Stimulated activated CD4-positive, alpha-beta T cell treated with anti-CD3 and anti-CD28 coated beads, Interleukin-4, amount 100 ng/mL, for 1 hour (primary cell): ENCODE data around the gene MYADML2.
A peak's percentile ranks its signal among the peaks of the same experiment; 100 is the strongest.

ENCODE experiments used
- DNase-seq: peaks from one replicate; pipeline ENCODE4 v3.0.0-alpha.2; 2020

The MYADML2 gene

DNA sequence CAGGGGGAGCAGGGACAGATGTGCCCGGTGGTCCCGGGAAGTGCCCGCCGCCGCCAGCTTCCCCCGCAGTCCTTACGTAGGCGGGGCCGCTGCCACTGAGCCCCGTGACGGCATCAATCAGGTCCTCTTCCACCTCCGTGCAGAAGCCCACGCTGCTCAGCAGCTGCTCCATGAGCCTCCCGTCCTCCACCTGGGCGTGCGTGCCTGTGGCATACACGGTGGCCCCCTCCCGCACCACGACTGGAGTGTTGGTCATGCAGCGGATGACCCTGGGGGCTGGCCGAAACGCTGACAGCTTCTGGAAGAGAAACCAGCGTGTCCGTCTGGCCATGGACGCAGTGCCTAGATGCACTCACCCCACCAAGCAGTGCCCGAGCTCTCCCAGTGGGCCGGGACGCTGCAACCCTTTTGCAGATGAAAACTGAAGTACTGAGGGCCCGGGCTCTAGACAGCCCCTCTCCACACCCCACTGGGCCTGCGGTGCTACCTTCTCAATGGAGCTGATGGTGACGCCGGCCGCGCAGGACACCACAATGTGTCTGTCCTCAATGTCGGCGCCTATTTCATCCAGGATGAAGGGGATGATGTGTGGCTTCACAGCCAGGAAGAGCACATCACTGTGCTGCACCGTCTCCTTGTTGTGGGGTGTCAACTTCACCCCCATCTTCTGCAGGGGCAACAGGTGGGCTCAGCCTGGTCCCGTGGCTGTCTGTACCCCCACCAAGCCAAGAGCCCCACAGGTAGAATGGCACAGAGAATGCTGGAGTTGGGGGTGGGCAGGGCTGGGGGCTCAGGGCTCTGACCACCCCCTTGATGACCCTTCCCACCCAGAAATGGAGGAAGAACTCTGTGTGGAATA lies 12.0 kb downstream of the MYADML2 start:
- DNase-seq = no peak

DNA sequence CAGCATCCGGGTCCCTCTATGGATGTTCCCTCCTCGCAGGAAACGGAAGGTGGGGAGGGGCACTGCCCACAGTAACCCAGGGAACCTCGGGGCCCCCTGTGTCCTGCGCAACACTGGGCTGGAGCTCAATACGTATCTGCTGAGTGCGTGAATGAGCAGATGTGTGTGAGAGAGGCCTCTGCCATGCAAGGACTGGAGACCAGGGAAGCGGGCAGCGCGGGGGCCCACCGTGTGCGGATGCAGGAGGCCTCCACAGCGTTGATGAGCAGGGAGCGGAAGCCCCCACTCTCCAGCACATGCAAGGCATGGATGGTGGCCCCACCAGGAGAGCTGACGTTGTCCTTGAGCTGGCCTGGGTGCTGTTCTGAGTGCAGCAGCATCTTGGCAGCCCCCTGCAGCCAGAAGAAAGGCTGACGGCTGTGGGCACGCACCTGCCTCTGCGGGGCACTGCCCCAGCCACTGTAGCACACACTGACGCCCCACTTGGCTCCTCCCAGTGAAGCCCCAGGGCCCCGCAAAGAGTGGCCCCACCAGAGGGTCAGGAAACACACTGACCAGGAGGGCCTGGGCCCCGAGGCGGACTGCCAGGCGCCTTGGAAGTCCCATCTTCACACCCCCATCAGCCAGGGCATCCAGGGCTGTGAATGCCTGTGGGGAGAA lies 12.8 kb downstream of the MYADML2 start:
- no peak for DNase-seq

- DNase-seq = no peak
These were observed 13.8 kb downstream of the MYADML2 start for GRCh38 chr17:81933178-81933699.

DNA sequence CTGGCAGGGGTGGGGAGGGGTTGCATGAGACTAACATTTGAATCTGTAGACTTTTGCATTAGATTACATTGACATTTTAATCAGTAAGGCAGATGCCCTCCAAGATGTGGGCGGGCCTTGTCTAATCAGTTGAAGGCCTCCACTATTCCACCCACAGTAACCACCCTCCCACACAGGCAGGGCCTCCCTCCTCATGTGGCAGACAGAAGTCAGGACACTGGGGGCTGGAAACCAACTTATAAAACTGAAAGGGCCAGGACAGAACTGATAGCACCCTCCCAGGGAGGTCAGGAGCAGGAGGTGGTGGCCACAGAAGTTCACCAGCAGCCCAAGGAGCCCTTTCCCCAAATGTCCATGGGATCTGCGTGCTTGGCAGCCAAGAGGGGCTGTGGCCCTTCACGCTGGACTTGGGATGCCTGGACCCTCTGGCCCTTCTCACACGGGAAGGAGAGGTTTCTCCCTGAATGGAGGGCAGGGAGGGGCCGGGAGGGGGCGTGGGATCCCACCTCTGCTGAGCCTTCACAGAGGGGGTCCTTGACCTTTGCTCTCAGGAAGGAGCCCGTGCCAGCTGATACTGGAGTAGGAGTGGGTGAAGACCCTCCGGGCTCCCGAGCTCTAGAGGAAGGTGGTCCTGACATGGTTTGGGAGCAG lies 14.6 kb downstream of the MYADML2 start:
- no peak for DNase-seq

DNA sequence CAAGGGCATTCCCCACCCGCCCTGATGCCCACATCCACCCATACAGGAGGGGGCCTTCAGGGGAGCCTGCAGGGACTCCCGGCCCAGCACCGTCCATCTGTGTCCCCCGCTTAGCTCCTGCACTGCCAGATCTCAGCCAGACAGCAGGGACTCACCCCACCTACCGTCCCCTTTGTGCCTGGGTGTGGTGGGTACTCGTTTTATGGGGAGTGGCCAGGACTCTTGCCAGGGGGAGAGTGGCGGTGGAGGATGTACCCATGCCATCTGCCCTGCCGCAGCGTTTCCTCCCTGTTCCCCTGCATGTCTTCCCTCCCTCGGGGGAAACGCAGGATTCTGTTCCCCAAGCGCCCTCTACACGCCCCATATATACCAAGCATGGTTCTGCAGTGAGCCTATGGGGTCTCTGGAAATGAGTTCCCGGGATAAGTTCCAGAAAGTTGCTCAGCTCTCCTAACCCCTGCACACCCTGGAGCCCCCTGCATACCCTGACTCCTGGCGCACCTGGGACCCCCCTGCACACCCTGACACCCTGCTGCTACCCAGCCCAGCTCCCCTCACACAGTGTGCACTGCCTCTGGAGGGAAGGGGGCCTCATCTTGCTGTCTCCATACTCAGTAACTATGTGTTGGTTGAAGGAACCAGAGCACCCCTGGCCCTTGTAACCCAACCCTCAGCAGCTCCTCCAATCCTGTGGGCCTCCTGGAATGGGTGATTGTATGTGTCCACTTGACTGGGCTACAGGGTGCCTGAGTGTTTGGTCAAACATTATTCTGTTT lies 15.3 kb downstream of the MYADML2 start:
- DNase-seq = no peak

DNA sequence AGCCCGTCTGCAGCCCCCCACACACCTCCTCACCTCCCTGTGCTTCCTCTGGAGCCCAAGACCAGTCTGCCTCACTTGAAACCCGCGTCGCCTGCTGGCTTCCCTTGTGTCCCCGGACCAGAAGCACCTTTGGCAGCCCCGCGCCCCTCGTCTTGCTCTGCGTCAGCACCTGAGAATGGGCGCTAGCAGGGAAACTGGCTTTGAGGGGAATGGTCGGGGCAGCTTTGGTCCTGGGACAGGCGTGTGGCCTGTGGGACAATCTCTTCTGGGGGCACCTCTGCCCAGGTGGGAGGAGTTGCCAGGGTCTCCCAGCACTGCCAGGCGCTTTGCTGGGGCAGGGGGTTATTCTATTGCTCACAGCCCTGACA lies 15.9 kb downstream of the MYADML2 start:
- no peak for DNase-seq

- no peak for DNase-seq
These were observed 16.6 kb downstream of the MYADML2 start for GRCh38 chr17:81930142-81931125.

DNA sequence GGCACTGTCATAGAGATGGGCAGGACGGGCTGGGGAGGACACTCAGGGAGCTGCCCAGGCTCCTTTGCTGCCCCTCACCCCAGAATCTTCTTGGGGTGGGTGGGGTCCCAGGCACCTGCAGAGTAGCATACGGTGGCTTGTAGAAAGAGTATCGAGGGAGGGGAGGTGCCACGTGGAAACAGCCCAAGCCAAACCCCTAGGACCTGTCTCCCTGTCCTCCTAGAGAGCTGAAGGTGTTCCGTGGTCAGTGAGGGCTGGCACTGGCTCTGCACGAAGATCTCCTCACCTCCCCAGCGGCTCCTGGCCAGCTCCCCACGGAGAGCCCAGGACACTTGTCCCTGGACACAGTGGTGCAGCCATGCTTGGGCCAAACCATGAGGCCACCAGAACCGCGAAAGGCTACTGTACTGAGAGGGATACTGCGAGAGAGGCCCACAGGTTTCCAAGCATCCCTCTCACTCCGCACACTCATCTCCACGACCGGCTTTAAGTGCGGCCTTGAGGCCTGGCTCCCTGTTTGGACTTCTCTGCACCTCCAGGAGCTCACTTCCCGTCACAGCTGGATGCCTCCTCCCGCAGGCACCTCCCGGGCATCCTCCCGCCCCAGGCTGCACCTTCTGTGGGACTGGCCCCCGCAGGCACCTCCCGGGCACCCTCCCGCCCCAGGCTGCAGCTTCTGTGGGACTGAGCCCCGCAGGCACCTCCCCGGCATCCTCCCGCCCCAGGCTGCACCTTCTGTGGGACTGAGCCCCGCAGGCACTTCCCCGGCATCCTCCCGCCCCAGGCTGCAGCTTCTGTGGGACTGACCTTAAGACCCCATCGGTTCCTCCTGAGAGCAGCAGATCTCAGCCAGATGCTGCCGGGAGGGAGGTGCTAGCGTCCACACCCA lies 17.5 kb downstream of the MYADML2 start:
- DNase-seq = no peak

DNA sequence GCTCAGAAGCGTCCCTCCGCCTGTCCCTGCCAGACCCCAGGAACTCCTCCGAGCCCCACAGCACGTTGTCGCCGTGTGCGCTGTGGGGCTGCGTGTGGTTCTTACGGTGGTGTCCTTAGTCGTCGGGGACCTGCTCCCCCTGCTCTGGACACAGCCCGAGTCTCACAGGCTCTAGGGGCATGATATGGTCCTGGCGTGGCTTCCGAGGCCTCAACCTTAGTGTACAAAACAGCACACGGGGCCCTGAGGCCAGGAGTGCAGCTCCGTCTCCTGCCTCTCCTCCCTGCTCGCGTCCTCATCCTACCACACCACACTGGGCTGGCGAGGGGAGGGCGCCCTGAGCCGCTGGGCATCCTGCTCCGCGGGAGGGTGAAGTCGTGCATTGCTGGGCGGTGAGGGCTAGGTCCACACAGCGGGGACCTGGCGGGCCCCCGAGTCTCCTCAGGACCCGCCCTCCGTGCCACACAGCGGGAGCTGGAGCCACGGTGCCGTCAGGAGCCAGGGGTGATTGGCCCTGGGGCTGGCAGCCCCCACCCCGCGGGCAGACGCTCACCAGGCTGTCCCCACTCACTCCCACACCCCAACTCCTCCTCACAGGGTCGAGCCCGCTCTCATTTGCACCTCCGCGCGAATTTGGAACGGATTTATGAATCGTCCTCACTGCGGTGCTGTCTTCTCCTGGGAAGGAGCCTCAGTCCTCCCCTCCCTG lies 18.3 kb downstream of the MYADML2 start:
- DNase-seq = no peak

GRCh38 chr17:81927653-81928543 lies 19.1 kb downstream of the MYADML2 start, which contains the start of gene MAFG:
MAFG (minus strand) TSS chr17:81927735; CDS start chr17:81923185, 4,550 bp downstream.
- DNase-seq = peak; percentile 90

DNA sequence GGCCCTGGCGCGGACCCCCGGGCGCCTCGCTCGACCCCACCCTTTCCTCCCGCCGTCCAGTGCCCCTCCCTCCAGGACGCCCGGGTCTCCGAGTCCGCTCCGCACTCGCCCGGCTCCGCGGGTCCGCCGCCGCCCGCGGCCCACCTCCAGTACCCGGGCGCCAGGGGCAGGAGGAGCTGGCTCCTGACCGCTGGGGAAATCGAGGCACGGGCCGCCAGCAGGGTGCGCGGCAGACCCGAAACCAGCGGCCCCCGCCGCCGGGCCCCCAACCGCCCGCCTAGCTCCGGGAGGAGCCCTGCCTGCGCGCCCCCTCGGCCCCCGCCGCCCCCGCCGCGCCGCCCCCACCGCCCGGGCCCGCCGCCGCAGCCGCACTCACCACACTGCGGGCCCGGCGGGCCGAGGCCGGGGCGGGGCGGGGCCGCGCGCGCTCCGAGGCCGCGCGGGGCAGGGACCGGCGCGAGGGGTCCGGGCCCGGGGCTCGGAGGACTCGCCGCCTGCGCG lies 19.8 kb downstream of the MYADML2 start:
- DNase-seq = peak; percentile 41

GRCh38 chr17:81926451-81927151 lies 20.4 kb downstream of the MYADML2 start:
- DNase-seq = peak; percentile 76

DNA sequence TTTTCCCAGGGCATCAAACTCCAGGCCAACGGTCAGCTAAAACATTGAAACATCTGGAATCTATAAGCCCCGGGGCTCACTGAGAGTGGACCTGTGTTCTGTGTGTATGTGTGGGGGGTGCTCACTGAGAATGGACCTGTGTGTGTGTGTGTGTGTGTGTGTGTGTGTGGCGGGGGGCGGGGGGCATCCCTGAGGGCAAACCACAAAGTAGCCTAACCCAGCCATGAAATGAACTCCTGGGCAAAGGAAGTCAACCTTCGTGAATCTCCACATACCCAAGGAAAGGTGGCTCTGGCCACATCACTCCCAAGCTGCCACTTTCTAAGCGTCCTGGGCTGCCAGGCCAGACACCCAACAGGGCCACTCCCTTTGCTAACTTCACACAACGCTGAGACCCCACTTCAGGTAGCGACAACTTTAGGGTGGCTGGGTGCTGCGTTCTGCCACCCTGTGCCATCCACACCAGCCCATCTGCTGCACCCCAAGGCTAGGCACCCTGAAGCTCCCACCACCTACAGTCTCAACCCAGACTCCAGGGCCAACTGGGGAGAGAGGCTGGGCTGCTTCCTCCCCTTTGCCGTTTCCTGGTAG lies 21.1 kb downstream of the MYADML2 start:
- DNase-seq = no peak

DNA sequence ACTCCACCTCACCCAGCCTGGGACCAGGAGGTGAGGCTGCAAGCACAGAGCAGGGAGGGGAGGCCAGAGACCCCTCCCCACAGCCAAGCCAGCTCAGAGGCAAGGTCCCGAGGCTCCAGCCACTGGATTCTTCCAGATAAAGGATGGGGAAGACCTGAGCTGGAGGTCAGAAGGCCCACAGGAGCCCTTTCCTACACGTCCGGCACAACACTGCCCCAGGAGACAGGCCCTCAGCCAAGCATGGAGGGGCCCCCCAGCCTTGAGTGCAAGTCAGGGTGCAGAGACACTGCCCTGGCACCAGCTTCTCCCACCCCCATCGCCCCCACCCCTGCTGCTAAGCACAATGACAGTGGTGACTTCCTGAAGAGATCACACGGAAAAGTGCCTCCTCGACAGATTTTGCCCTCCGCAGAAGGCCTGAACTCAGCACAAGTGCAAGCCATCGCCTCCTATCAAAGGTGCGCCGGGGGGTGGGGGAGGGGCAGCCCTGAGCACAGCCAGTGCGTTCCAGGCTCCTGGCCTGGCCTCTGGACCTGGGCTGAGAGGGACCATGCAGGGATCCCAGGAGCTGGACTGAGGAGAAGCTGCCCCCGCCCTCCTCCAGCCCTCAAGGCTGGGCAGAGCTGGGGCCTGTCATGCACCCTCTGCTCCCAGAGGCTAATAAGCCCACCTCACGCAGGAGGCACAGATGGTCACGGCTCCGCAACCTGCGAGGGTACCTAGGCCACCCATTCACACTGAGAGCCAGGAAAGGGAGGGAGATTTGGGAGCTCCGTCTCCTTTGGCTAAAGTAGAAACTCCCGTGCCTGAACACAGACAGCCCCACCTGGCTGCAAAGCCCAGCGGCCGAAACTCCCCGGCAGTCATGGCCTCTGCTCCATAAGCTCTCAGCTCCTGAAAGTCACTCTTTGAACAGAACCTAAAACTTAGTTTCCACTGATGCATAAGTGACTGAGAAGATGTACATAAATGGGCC lies 22.2 kb downstream of the MYADML2 start:
- no peak for DNase-seq

DNA sequence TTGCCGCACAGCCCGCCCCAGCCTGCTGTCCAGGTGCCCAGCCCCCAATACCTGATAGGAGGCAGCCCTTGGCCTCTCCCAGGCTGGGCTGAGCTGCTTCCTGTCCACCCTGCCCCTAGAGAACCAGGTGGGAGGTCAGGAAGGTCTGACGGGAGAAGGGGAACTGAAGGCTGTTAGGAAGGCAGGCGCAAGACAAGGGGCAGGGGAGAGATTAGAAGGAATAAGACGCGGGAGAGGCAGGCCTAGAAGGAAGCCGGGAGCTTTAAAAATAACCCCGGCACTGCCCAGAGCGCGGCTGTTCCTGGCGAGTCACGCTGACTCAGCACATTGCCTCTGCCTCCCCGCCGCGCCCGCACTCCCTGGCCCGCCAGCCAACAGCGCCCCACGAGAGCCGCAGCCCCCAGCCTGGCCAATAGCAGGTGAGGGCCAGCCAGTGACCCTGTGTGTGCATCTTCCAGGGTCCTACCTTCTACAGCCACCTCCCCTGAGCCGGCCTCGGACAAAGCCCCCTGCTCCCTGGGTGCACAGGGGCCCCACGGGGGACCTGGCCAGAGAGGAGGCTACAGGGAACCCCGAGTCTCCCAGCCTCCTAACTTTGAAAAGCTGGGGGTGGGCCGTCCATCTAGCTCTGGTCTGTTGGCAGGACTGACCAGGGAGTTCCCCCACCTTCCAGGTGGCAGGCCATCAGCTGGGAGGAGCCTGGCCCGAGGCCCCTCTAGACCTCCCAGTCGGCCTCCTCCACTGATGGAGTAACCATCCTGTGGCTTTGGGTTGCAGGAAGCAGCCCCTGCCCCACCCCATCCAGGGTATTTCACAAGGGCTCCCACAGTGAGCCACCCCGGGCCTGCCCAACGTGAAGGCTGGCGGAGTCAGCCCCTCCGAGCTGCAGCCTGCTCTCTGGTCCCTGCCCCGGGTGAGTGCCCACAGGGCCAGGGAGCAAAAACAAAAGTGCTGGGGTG lies 23.5 kb downstream of the MYADML2 start:
- no peak for DNase-seq
